KMS-11 (cell line): ENCODE measurements around the gene MTRR.

Experiments used
- H2AFZ ChIP-seq: fragments of 200-600 bp; sonication (generic); 2 replicates; pipeline ENCODE4 v1.6.1; 2016; ENCODE audit warnings: antibody characterized with exemption, mixed run types, low read depth
- H3K27ac ChIP-seq: fragments of 200-600 bp; sonication (generic); 2 replicates; pipeline ENCODE4 v1.6.1; 2016; ENCODE audit warnings: mild to moderate bottlenecking, mixed run types
- H3K27me3 ChIP-seq: fragments of 200-600 bp; sonication (generic); 2 replicates; pipeline ENCODE4 v1.6.1; 2017; ENCODE audit warnings: mild to moderate bottlenecking, low read depth, mixed run types, moderate library complexity; ENCODE audit not compliant: insufficient read depth
- H3K36me3 ChIP-seq: fragments of 200-600 bp; sonication (generic); 2 replicates; pipeline ENCODE4 v1.6.1; 2017; ENCODE audit warnings: mild to moderate bottlenecking, mixed run types; ENCODE audit not compliant: insufficient read depth
- H3K4me1 ChIP-seq: fragments of 200-600 bp; sonication (generic); 2 replicates; pipeline ENCODE4 v1.6.1; 2016; ENCODE audit warnings: mild to moderate bottlenecking, low read depth, mixed run types; ENCODE audit not compliant: poor library complexity, severe bottlenecking
- H3K4me2 ChIP-seq: fragments of 200-600 bp; sonication (generic); 2 replicates; pipeline ENCODE4 v1.7.0; 2016; ENCODE audit warnings: mild to moderate bottlenecking, mixed run types
- H3K4me3 ChIP-seq: fragments of 200-600 bp; sonication (generic); IDR thresholded peaks from 2 replicates; pipeline ENCODE4 v1.6.1; 2017; ENCODE audit warnings: low read depth, low read length, mixed read lengths; ENCODE audit not compliant: insufficient read depth
- H3K79me2 ChIP-seq: fragments of 200-600 bp; sonication (generic); 2 replicates; pipeline ENCODE4 v1.6.1; 2016; ENCODE audit warnings: low read depth, mixed run types; ENCODE audit not compliant: insufficient read depth
- H3K9ac ChIP-seq: fragments of 200-600 bp; sonication (generic); 2 replicates; pipeline ENCODE4 v1.6.1; 2016; ENCODE audit warnings: mild to moderate bottlenecking, mixed run types
- H4K20me1 ChIP-seq: fragments of 200-600 bp; sonication (generic); 2 replicates; pipeline ENCODE4 v1.6.1; 2016; ENCODE audit warnings: mild to moderate bottlenecking, mixed run types; ENCODE audit not compliant: insufficient read depth
- CTCF ChIP-seq: fragments of 200-600 bp; sonication (generic); conservative IDR thresholded peaks from 2 replicates; pipeline ENCODE4 v1.6.1; 2017; ENCODE audit warnings: low read depth, mild to moderate bottlenecking, antibody characterized with exemption, low read length, moderate library complexity, mixed read lengths

Gene MTRR

GRCh38 chr5:7848296-7848695 lies 20.7 kb upstream of the MTRR start:
- H3K27ac ChIP-seq, result no peak overlapping the region
- no peak overlapping the region for H3K4me3 ChIP-seq

GRCh38 chr5:7849681-7850394 lies 19.1 kb upstream of the MTRR start:
- H2AFZ ChIP-seq, result no peak overlapping the region
- no peaks in the 10 kb centered on the region for H3K27me3 ChIP-seq
- H4K20me1 ChIP-seq, result no peaks in the 10 kb centered on the region
- TF ChIP-seq CTCF, result no peak
- H3K36me3 ChIP-seq, result no peaks in the 10 kb centered on the region
- H3K27ac ChIP-seq, result no peak overlapping the region
- no peak overlapping the region for H3K4me2 ChIP-seq
- H3K79me2 ChIP-seq, result no peaks in the 10 kb centered on the region
- peaks cover 3% of the 10 kb centered on the region for H3K4me1 ChIP-seq
- H3K4me3 ChIP-seq, result no peak overlapping the region
- H3K9ac ChIP-seq, result no peak overlapping the region

More at GRCh38 chr5:7848296-7848695, 20.7 kb upstream of the MTRR start:
- Histone ChIP-seq H4K20me1 (no peaks in the 10 kb centered on the region), H3K27me3 (no peaks in the 10 kb centered on the region), H3K36me3 (no peaks in the 10 kb centered on the region), H3K79me2 (no peaks in the 10 kb centered on the region), H2AFZ (no peak overlapping the region), H3K4me2 (no peak overlapping the region), H3K9ac (no peak overlapping the region), H3K4me1 (peaks cover 3% of the 10 kb centered on the region)
- TF ChIP-seq CTCF, result no peak

DNA sequence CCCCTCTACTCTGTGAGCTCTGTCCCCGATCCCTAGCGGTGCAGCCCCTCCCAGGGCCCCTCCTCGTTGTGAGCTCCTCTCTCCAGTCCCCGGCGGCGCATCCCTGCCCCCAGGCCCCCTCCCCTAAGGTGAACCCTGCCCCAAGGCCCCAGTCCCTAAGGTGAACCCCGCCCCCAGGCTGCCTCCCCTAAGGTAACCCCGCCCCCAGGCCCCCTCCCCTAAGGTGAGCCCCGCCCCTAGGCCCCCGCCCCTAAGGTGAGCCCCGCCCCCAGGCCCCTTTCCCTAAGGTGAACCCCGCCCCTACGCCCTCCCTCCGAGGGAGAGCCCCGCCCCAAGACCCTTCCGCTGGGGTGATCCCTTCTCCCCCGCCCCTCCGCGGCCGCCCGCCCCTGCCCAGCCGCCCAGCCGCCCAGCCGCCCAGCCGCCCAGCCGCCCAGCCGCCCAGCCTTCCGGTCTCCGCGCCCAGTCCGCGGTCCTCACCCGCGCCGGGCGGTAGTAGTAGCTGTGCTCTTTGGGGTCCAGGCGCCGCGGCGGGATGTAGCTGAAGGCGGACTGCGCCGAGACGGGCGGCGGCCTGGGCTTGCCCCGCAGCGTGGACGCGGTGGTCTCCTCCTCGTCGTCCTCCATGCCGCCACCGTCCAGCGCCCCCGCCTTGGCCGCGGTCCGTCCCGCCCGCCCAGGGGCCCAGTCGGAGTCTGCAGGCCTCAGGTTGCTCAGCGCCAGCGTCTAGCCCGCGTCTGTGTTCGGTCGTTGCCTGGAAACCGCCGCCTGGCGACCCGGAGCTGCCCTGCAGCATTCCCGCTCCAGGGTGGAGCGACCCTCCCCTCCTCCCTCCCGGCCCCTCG lies 18.3 kb upstream of the MTRR start, which contains the start of gene CFAP90:
Gene CFAP90 (minus strand): TSS at position 739 of the 845 bp plus-strand sequence. CDS start 112 bp downstream, at position 627.
- no peaks in the 10 kb centered on the region for H3K79me2 ChIP-seq
- no peak within 1 kb of the TSS for H3K4me2 ChIP-seq
- no peak within 1 kb of the TSS for H3K9ac ChIP-seq
- H4K20me1 ChIP-seq, result no peaks in the 10 kb centered on the region
- H3K27ac ChIP-seq, result no peak within 1 kb of the TSS
- H3K4me3 ChIP-seq, result no peak within 1 kb of the TSS
- peaks cover 3% of the 10 kb centered on the region for H3K4me1 ChIP-seq
- no peaks in the 10 kb centered on the region for H3K27me3 ChIP-seq
- no peaks in the 10 kb centered on the region for H3K36me3 ChIP-seq
- TF ChIP-seq CTCF, result no peak
- H2AFZ ChIP-seq, result no peak within 1 kb of the TSS; the same call in 1 of the 2 replicates

GRCh38 chr5:7851240-7851592 lies 17.7 kb upstream of the MTRR start:
- Histone ChIP-seq H3K27me3 (no peaks in the 10 kb centered on the region), H3K9ac (no peak overlapping the region), H3K27ac (no peak overlapping the region), H2AFZ (no peak overlapping the region), H3K79me2 (no peaks in the 10 kb centered on the region), H3K4me1 (peaks cover 3% of the 10 kb centered on the region), H3K4me3 (no peak overlapping the region), H3K4me2 (no peak overlapping the region), H4K20me1 (no peaks in the 10 kb centered on the region), H3K36me3 (no peaks in the 10 kb centered on the region)
- TF ChIP-seq CTCF, result no peak
